IMR-90 (cell line): ENCODE results near the gene TMTC2. TPM values are rescaled to one million over a fixed set of nuclear protein-coding genes. Genes with fewer than 3 reads are reported as not detected.

Experiments
- ATAC-seq: fragments of 200-7000 bp; cut with Tn5 transposase; 2 replicates; pipeline ENCODE4 v1.9.1; 2020; ENCODE audit warnings: low read depth, mild to moderate bottlenecking, moderate library complexity
- BruUV-seq: library from RNA; stranded (reverse); fragments of 400-500 nt; replicated peaks from 2 replicates; lab custom pipeline; 2021; lab: Mats Ljungman, UMichigan
- CTCF ChIA-PET: fragments of 300-600 bp; formaldehyde crosslinking; extraction: SDS; loops from one replicate; lab custom pipeline; 2021; ENCODE audit warnings: antibody characterized with exemption; lab: Yijun Ruan, JAX
- POLR2A ChIA-PET: fragments of 300-600 bp; sonication (Branson Sonifier 250); formaldehyde crosslinking; loops from one replicate; lab custom pipeline; 2022; ENCODE audit warnings: antibody characterized with exemption; ENCODE audit not compliant: unreplicated experiment; lab: Charles Lee
- DNase-seq: peaks from one replicate; pipeline ENCODE4 v3.0.0; 2013
- H2AFZ ChIP-seq: replicated peaks from 2 replicates; pipeline ENCODE3; 2013; ENCODE audit warnings: low read length, mild to moderate bottlenecking; ENCODE audit not compliant: poor library complexity
- H2AK5ac ChIP-seq: 2 replicates; pipeline ENCODE4 v1.6.1; 2013; ENCODE audit warnings: low read depth, low read length, inconsistent platforms
- H2AK9ac ChIP-seq: replicated peaks from 2 replicates; pipeline ENCODE3; 2013; ENCODE audit warnings: mild to moderate bottlenecking, low read depth, low read length, moderate library complexity; ENCODE audit not compliant: poor library complexity
- H2BK120ac ChIP-seq: 2 replicates; pipeline ENCODE4 v1.6.1; 2013; ENCODE audit warnings: low read depth, low read length, inconsistent platforms
- H2BK15ac ChIP-seq: 3 replicates; pipeline ENCODE4 v1.6.1; 2013; ENCODE audit warnings: low read depth, low read length, inconsistent platforms
- H2BK20ac ChIP-seq: 2 replicates; pipeline ENCODE4 v1.6.1; 2013; ENCODE audit warnings: low read depth, mild to moderate bottlenecking, inconsistent platforms, low read length, moderate library complexity
- H2BK5ac ChIP-seq: 2 replicates; pipeline ENCODE4 v1.6.1; 2013; ENCODE audit warnings: mild to moderate bottlenecking, low read depth, low read length, inconsistent platforms; ENCODE audit not compliant: poor library complexity, severe bottlenecking
- H3K14ac ChIP-seq: replicated peaks from 2 replicates; pipeline ENCODE4 v1.6.1; 2013; ENCODE audit warnings: low read depth, low read length, inconsistent platforms
- H3K18ac ChIP-seq: 2 replicates; pipeline ENCODE4 v1.6.1; 2013; ENCODE audit warnings: low read depth, low read length, control low read depth
- H3K23ac ChIP-seq: 2 replicates; pipeline ENCODE4 v1.6.1; 2013; ENCODE audit warnings: low read depth, low read length, inconsistent platforms
- H3K27ac ChIP-seq: 2 replicates; pipeline ENCODE4 v1.5.1; 2013; ENCODE audit warnings: mild to moderate bottlenecking, control low read depth, low read length; ENCODE audit not compliant: insufficient read depth
- H3K27me3 ChIP-seq: 2 replicates; pipeline ENCODE4 v1.6.1; 2013; ENCODE audit warnings: low read length; ENCODE audit not compliant: control insufficient read depth, insufficient read depth
- H3K36me3 ChIP-seq: 2 replicates; pipeline ENCODE4 v1.6.1; 2013; ENCODE audit warnings: low read length, mixed read lengths; ENCODE audit not compliant: control insufficient read depth, insufficient read depth
- H3K4ac ChIP-seq: 2 replicates; pipeline ENCODE4 v1.6.1; 2013; ENCODE audit warnings: low read depth, low read length, inconsistent platforms
- H3K4me1 ChIP-seq: 2 replicates; pipeline ENCODE4 v1.6.1; 2013; ENCODE audit warnings: low read length, mixed read lengths; ENCODE audit not compliant: control insufficient read depth, insufficient read depth
- H3K4me2 ChIP-seq: 2 replicates; pipeline ENCODE4 v1.6.1; 2013; ENCODE audit warnings: low read depth, mild to moderate bottlenecking, control low read depth, low read length, moderate library complexity
- H3K4me3 ChIP-seq: 2 replicates; pipeline ENCODE4 v1.5.1; 2013; ENCODE audit warnings: low read depth, mild to moderate bottlenecking, control low read depth, low read length, moderate library complexity; ENCODE audit not compliant: insufficient read depth
- H3K56ac ChIP-seq: 2 replicates; pipeline ENCODE4 v1.6.1; 2013; ENCODE audit warnings: low read length, inconsistent platforms; ENCODE audit not compliant: insufficient read depth; ENCODE audit errors: extremely low read depth
- H3K79me1 ChIP-seq, 2 experiments: 2 replicates each; pipeline ENCODE4 v1.6.1; 2013; ENCODE audit warnings: low read length in 2 of 2, inconsistent platforms in 1 of 2, low read depth in 1 of 2
- H3K9ac ChIP-seq: 2 replicates; pipeline ENCODE4 v1.6.1; 2013; ENCODE audit warnings: low read depth, low read length, control low read depth
- H3K9me1 ChIP-seq: 2 replicates; pipeline ENCODE4 v1.6.1; 2013; ENCODE audit warnings: low read length, inconsistent platforms; ENCODE audit not compliant: insufficient read depth
- H3K9me3 ChIP-seq: 2 replicates; pipeline ENCODE4 v1.6.1; 2013; ENCODE audit warnings: low read length; ENCODE audit not compliant: control insufficient read depth, insufficient read depth
- H4K20me1 ChIP-seq: 2 replicates; pipeline ENCODE4 v1.6.1; 2013; ENCODE audit warnings: low read length, inconsistent platforms; ENCODE audit not compliant: insufficient read depth
- H4K5ac ChIP-seq: 2 replicates; pipeline ENCODE4 v1.6.1; 2013; ENCODE audit warnings: mild to moderate bottlenecking, low read depth, low read length, control low read depth
- H4K8ac ChIP-seq, 2 experiments: 2 replicates each; pipeline ENCODE4 v1.6.1; 2013; ENCODE audit warnings: low read depth in 2 of 2, low read length in 2 of 2, control low read depth in 1 of 2, inconsistent platforms in 1 of 2
- H4K91ac ChIP-seq: 2 replicates; pipeline ENCODE4 v1.6.1; 2013; ENCODE audit warnings: low read depth, low read length, inconsistent platforms; ENCODE audit not compliant: insufficient read depth
- MAZ ChIP-seq: IDR thresholded peaks from 2 replicates; pipeline ENCODE4 v1.6.1; 2012; ENCODE audit warnings: low read depth, mild to moderate bottlenecking, low read length, improper control_type of control experiment, moderate library complexity, borderline replicate concordance
- WGBS, 2 experiments: methylation state at CpG; one replicate each; pipeline versions ENCODE4 v1.1.5 to v1.1.7; 2013; ENCODE audit warnings: missing lambda C conversion rate in 2 of 2; ENCODE audit not compliant: insufficient read length in 1 of 2; ENCODE audit errors: extremely low coverage in 2 of 2; 5-methylcytosine and 5-hydroxymethylcytosine counted together
- dilution Hi-C: fragments of 300-500 bp; cut with HindIII; formaldehyde crosslinking; loops from one replicate; pipeline ENCODE4 v1.14.3; 2018; ENCODE audit warnings: low sequenced_read_pairs; ENCODE audit not compliant: unreplicated experiment
- in situ Hi-C: fragments of 300-500 bp; cut with MboI; formaldehyde crosslinking; loops from 3 replicates; pipeline ENCODE4 v1.14.3; 2019; ENCODE audit warnings: low sequenced_read_pairs, inconsistent platforms, mixed read lengths
- intact Hi-C: fragments of 100-400 bp; cut with micrococcal nuclease; formaldehyde crosslinking; loops from 2 replicates; pipeline ENCODE4 v1.10.0; 2022
- polyA plus RNA-seq, 3 experiments: library from polyadenylated mRNA; depleted of rRNA; stranded (reverse); fragments of >200 nt; gene quantifications; 2 replicates each; pipeline ENCODE4 v1.2.3, GENCODE V29; 2012; ENCODE audit warnings: low replicate concordance in 1 of 3
- total RNA-seq: library from RNA; depleted of rRNA; stranded (reverse); fragments of >200 nt; gene quantifications from 2 replicates; pipeline ENCODE4 v1.2.3, GENCODE V29; 2012

TMTC2 gene
- total and polyA plus RNA-seq, 2 of the 4 experiments (the other 2 are of a cell fraction), result 0.56 to 1.4 TPM

- H2BK5ac ChIP-seq, result no peak overlapping the region
- ATAC-seq (no peak), DNase-seq (no peak)
- in situ Hi-C loops (no loop called here), dilution Hi-C loops (no loop called here), intact Hi-C loops (no loop called here)
- H4K5ac ChIP-seq, result no peak overlapping the region
- POLR2A ChIA-PET, result no interaction called here
- no peak overlapping the region for H2AFZ ChIP-seq
- H4K91ac ChIP-seq, result no peak overlapping the region
- no peak for TF ChIP-seq MAZ
- H3K23ac ChIP-seq, result no peak overlapping the region
- no peak overlapping the region for H2BK120ac ChIP-seq
- H3K4me3 ChIP-seq, result no peak overlapping the region
- no peaks in the 10 kb centered on the region for H3K79me1 ChIP-seq
- no peaks in the 10 kb centered on the region for H3K4me1 ChIP-seq
- H3K36me3 ChIP-seq, result no peaks in the 10 kb centered on the region
- H2AK5ac ChIP-seq, result no peak overlapping the region
- H2AK9ac ChIP-seq, result no peak overlapping the region
- no peak overlapping the region for H4K8ac ChIP-seq
- H3K27me3 ChIP-seq, result no peaks in the 10 kb centered on the region
- no peak overlapping the region for H2BK20ac ChIP-seq
- H3K14ac ChIP-seq, result no peak overlapping the region
- CTCF ChIA-PET, result no interaction called here
- no peak overlapping the region for H2BK15ac ChIP-seq
- 75% methylated on average over 1 of the region's 5 CpGs; no CpG with 5 or more reads in 1 of the 2 experiments for WGBS, 2 experiments
- H3K4ac ChIP-seq, result no peak overlapping the region
- H3K9me3 ChIP-seq, result no peaks in the 10 kb centered on the region; the same call in 1 of the 2 replicates
- H3K4me2 ChIP-seq, result no peak overlapping the region
- no peaks in the 10 kb centered on the region for H3K9me1 ChIP-seq
- H3K27ac ChIP-seq, result no peak overlapping the region
- no peak overlapping the region for H3K9ac ChIP-seq
- H4K20me1 ChIP-seq, result no peaks in the 10 kb centered on the region
- no peak overlapping the region for H3K56ac ChIP-seq
- BruUV-seq, result no TSS peak
- no peak overlapping the region for H3K18ac ChIP-seq
Observed at GRCh38 chr12:82648259-82648909, 38.3 kb upstream of the TMTC2 start.
